ENCODE data around the gene COG5. TPM values are rescaled to one million over a fixed set of nuclear protein-coding genes. Genes with fewer than 3 reads are reported as not detected.

Gene COG5
- total RNA-seq, 2 experiments from 2014 or later = 38.9 to 40.7 TPM

- intact Hi-C loops (cut with micrococcal nuclease) = no loop called here
- H3K36me3 Mint-ChIP-seq = no peaks in the 10 kb centered on the region
- no peaks in the 10 kb centered on the region for H3K9me3 Mint-ChIP-seq
- POLR2A ChIA-PET = no interaction called here
- CTCF ChIA-PET = interaction anchor here (0.8 kb wide), 1 partner anchor 258 kb away, joined by 3 read pairs; no protein-coding TSS in a partner anchor
- H3K4me1 Mint-ChIP-seq (ENCODE audit: low read depth) = peaks cover 2% of the 10 kb centered on the region
- no peak for DNase-seq
- H3K4me3 Mint-ChIP-seq = no peak overlapping the region
- no peaks in the 10 kb centered on the region for H3K27me3 Mint-ChIP-seq
- no peak overlapping the region for H3K27ac Mint-ChIP-seq
These were observed 95.7 kb downstream of the COG5 start for GRCh38 chr7:107467972-107468371.

GRCh38 chr7:107464666-107465226 lies 99.0 kb downstream of the COG5 start:
- DNase-seq = no peak
- intact Hi-C loops (cut with micrococcal nuclease) = no loop called here
- Mint-ChIP-seq H3K9me3 (no peaks in the 10 kb centered on the region), H3K27me3 (no peaks in the 10 kb centered on the region), H3K4me3 (no peak overlapping the region), H3K4me1 (ENCODE audit: low read depth) (no peaks in the 10 kb centered on the region), H3K36me3 (peaks cover under 1% of the 10 kb centered on the region), H3K27ac (no peak overlapping the region)
- ChIA-PET CTCF (interaction anchor here (0.6 to 2.7 kb wide), 5 partner anchors 37 to 414 kb away, joined by 3 to 45 read pairs (median 19); partner anchors contain the start of gene CBLL1), POLR2A (no interaction called here)

GRCh38 chr7:107463139-107464078 lies 100.3 kb downstream of the COG5 start:
- POLR2A ChIA-PET = interaction anchor here (0.6 kb wide), 1 partner anchor 472 kb away, joined by 3 read pairs; no protein-coding TSS in a partner anchor

GRCh38 chr7:107461938-107462533 lies 101.7 kb downstream of the COG5 start:
- no peak overlapping the region for H3K4me3 Mint-ChIP-seq
- no peak overlapping the region for H3K27ac Mint-ChIP-seq

More at GRCh38 chr7:107463139-107464078, 100.3 kb downstream of the COG5 start:
- intact Hi-C loops (cut with micrococcal nuclease) = loop anchor here (1.0 to 2.0 kb wide), 3 partner anchors 97 to 416 kb away; no protein-coding TSS in a partner anchor
- no peaks in the 10 kb centered on the region for H3K4me1 Mint-ChIP-seq (ENCODE audit: low read depth)
- CTCF ChIA-PET = interaction anchor here (0.6 to 2.7 kb wide), 18 partner anchors 9 to 415 kb away, joined by 3 to 45 read pairs (median 4); partner anchors contain the start of genes CBLL1, COG5 and DUS4L
- H3K27me3 Mint-ChIP-seq = no peaks in the 10 kb centered on the region
- no peaks in the 10 kb centered on the region for H3K9me3 Mint-ChIP-seq
- peak; percentile 61 for DNase-seq
- peaks cover 9% of the 10 kb centered on the region for H3K36me3 Mint-ChIP-seq
- no peak overlapping the region for H3K4me3 Mint-ChIP-seq
- no peak overlapping the region for H3K27ac Mint-ChIP-seq

GRCh38 chr7:107453388-107453787 lies 110.3 kb downstream of the COG5 start:
- H3K27ac Mint-ChIP-seq = no peak overlapping the region
- DNase-seq = no peak
- no peaks in the 10 kb centered on the region for H3K27me3 Mint-ChIP-seq
- H3K4me1 Mint-ChIP-seq (ENCODE audit: low read depth) = no peaks in the 10 kb centered on the region
- intact Hi-C loops (cut with micrococcal nuclease) = no loop called here
- CTCF ChIA-PET = interaction anchor here (0.9 kb wide), 1 partner anchor 10 kb away, joined by 4 read pairs; no protein-coding TSS in a partner anchor
- no peak overlapping the region for H3K4me3 Mint-ChIP-seq
- peaks cover 17% of the 10 kb centered on the region for H3K36me3 Mint-ChIP-seq
- POLR2A ChIA-PET = no interaction called here
- H3K9me3 Mint-ChIP-seq = no peaks in the 10 kb centered on the region

More at GRCh38 chr7:107461938-107462533, 101.7 kb downstream of the COG5 start:
- Mint-ChIP-seq H3K9me3 (no peaks in the 10 kb centered on the region), H3K36me3 (peaks cover 20% of the 10 kb centered on the region), H3K27me3 (no peaks in the 10 kb centered on the region), H3K4me1 (ENCODE audit: low read depth) (no peaks in the 10 kb centered on the region)
- intact Hi-C loops (cut with micrococcal nuclease) = loop anchor here (2.0 kb wide), 1 partner anchor 99 kb away; no protein-coding TSS in a partner anchor
- ChIA-PET POLR2A (no interaction called here), CTCF (no interaction called here)
- DNase-seq = no peak

GRCh38 chr7:107450970-107451369 lies 112.8 kb downstream of the COG5 start:
- ChIA-PET CTCF (interaction anchor here (0.8 kb wide), 1 partner anchor 50 kb away, joined by 3 read pairs; no protein-coding TSS in a partner anchor), POLR2A (no interaction called here)
- Mint-ChIP-seq H3K27ac (no peak overlapping the region), H3K27me3 (no peaks in the 10 kb centered on the region), H3K36me3 (peaks cover 3% of the 10 kb centered on the region), H3K4me3 (no peak overlapping the region), H3K9me3 (no peaks in the 10 kb centered on the region), H3K4me1 (ENCODE audit: low read depth) (peaks cover 8% of the 10 kb centered on the region)
- intact Hi-C loops (cut with micrococcal nuclease) = no loop called here
- no peak for DNase-seq

- ChIA-PET POLR2A (no interaction called here), CTCF (interaction anchor here (1.1 kb wide), 1 partner anchor 16 kb away, joined by 3 read pairs; no protein-coding TSS in a partner anchor)
- Mint-ChIP-seq H3K27ac (no peak overlapping the region), H3K9me3 (peaks cover 2% of the 10 kb centered on the region), H3K4me3 (no peak overlapping the region), H3K4me1 (ENCODE audit: low read depth) (peaks cover 10% of the 10 kb centered on the region), H3K36me3 (peaks cover 13% of the 10 kb centered on the region), H3K27me3 (no peaks in the 10 kb centered on the region)
- no peak for DNase-seq
- intact Hi-C loops (cut with micrococcal nuclease) = no loop called here
These were observed 116.7 kb downstream of the COG5 start for GRCh38 chr7:107446988-107447387.

GRCh38 chr7:107446531-107446930 lies 117.2 kb downstream of the COG5 start:
- CTCF ChIA-PET = interaction anchor here (1.1 kb wide), 1 partner anchor 16 kb away, joined by 3 read pairs; no protein-coding TSS in a partner anchor

GRCh38 chr7:107442678-107443077 lies 121.0 kb downstream of the COG5 start:
- POLR2A ChIA-PET = no interaction called here
- peaks cover 4% of the 10 kb centered on the region for H3K9me3 Mint-ChIP-seq
- H3K4me1 Mint-ChIP-seq (ENCODE audit: low read depth) = peaks cover 12% of the 10 kb centered on the region
- no peak overlapping the region for H3K27ac Mint-ChIP-seq
- no peaks in the 10 kb centered on the region for H3K27me3 Mint-ChIP-seq
- no peak overlapping the region for H3K4me3 Mint-ChIP-seq
- intact Hi-C loops (cut with micrococcal nuclease) = no loop called here
- peaks cover 9% of the 10 kb centered on the region for H3K36me3 Mint-ChIP-seq
- CTCF ChIA-PET = interaction anchor here (0.6 kb wide), 1 partner anchor 50 kb away, joined by 3 read pairs; no protein-coding TSS in a partner anchor
- DNase-seq = no peak

More at GRCh38 chr7:107446531-107446930, 117.2 kb downstream of the COG5 start:
- DNase-seq = peak; percentile 47
- Mint-ChIP-seq H3K4me1 (ENCODE audit: low read depth) (peaks cover 12% of the 10 kb centered on the region), H3K4me3 (no peak overlapping the region), H3K27ac (no peak overlapping the region), H3K27me3 (no peaks in the 10 kb centered on the region), H3K36me3 (peaks cover 13% of the 10 kb centered on the region), H3K9me3 (peaks cover 4% of the 10 kb centered on the region)
- intact Hi-C loops (cut with micrococcal nuclease) = no loop called here
- POLR2A ChIA-PET = no interaction called here

- DNase-seq = no peak
- ChIA-PET POLR2A (no interaction called here), CTCF (interaction anchor here (0.6 kb wide), 1 partner anchor 51 kb away, joined by 3 read pairs; no protein-coding TSS in a partner anchor)
- H3K4me1 Mint-ChIP-seq (ENCODE audit: low read depth) = peaks cover 10% of the 10 kb centered on the region
- peaks cover 9% of the 10 kb centered on the region for H3K36me3 Mint-ChIP-seq
- H3K27ac Mint-ChIP-seq = no peak overlapping the region
- peaks cover 4% of the 10 kb centered on the region for H3K9me3 Mint-ChIP-seq
- H3K27me3 Mint-ChIP-seq = no peaks in the 10 kb centered on the region
- H3K4me3 Mint-ChIP-seq = no peak overlapping the region
- intact Hi-C loops (cut with micrococcal nuclease) = no loop called here
These were observed 121.9 kb downstream of the COG5 start for GRCh38 chr7:107441581-107442422.

GRCh38 chr7:107439025-107439424 lies 124.7 kb downstream of the COG5 start:
- no peak overlapping the region for H3K4me3 Mint-ChIP-seq
- ChIA-PET CTCF (no interaction called here), POLR2A (no interaction called here)
- peaks cover 4% of the 10 kb centered on the region for H3K4me1 Mint-ChIP-seq (ENCODE audit: low read depth)
- DNase-seq = no peak
- H3K36me3 Mint-ChIP-seq = peaks cover 24% of the 10 kb centered on the region
- H3K9me3 Mint-ChIP-seq = peaks cover 10% of the 10 kb centered on the region
- no peak overlapping the region for H3K27ac Mint-ChIP-seq
- intact Hi-C loops (cut with micrococcal nuclease) = no loop called here
- H3K27me3 Mint-ChIP-seq = no peaks in the 10 kb centered on the region
